Neuronal stem cell (in vitro differentiated cells): ENCODE results near the gene KLRK1.
"Not testable (repeated sequence)": the region's sequence is repeated elsewhere in the genome, so short reads cannot be mapped to it uniquely, and the experiment has no call there.

Experiments used
- DNase-seq: peaks from one replicate; pipeline ENCODE4 v3.0.0-alpha.2; 2013; ENCODE audit warnings: low spot score
- H2AFZ ChIP-seq: one replicate; pipeline ENCODE4 v1.6.1; 2013; ENCODE audit warnings: mild to moderate bottlenecking, low read length, inconsistent platforms
- H2AK5ac ChIP-seq: 2 replicates; pipeline ENCODE4 v1.6.1; 2013; ENCODE audit warnings: low read depth, mild to moderate bottlenecking, inconsistent platforms, low read length, moderate library complexity, mixed read lengths
- H2BK120ac ChIP-seq: 2 replicates; pipeline ENCODE4 v1.6.1; 2013; ENCODE audit warnings: low read depth, mild to moderate bottlenecking, inconsistent platforms, low read length, moderate library complexity, mixed read lengths
- H2BK12ac ChIP-seq: one replicate; pipeline ENCODE4 v1.6.1; 2013; ENCODE audit warnings: low read length, inconsistent platforms
- H2BK15ac ChIP-seq: 2 replicates; pipeline ENCODE4 v1.6.1; 2013; ENCODE audit warnings: mild to moderate bottlenecking, low read length, inconsistent platforms, mixed read lengths
- H2BK5ac ChIP-seq: one replicate; pipeline ENCODE4 v1.6.1; 2013; ENCODE audit warnings: inconsistent platforms, mild to moderate bottlenecking, low read length, moderate library complexity
- H3K14ac ChIP-seq: one replicate; pipeline ENCODE4 v1.6.1; 2013; ENCODE audit warnings: low read length, inconsistent platforms
- H3K18ac ChIP-seq: 2 replicates; pipeline ENCODE4 v1.6.1; 2013; ENCODE audit warnings: low read length, inconsistent platforms
- H3K23ac ChIP-seq: 2 replicates; pipeline ENCODE4 v1.6.1; 2013; ENCODE audit warnings: low read depth, mild to moderate bottlenecking, mixed read lengths, low read length, inconsistent platforms; ENCODE audit not compliant: poor library complexity
- H3K27ac ChIP-seq: replicated peaks from 3 replicates; pipeline ENCODE4 v1.5.1; 2013; ENCODE audit warnings: low read length, inconsistent platforms
- H3K27me3 ChIP-seq, 3 experiments: 2 replicates each; pipeline ENCODE4 v1.6.1; 2013; ENCODE audit warnings: low read length in 3 of 3, mild to moderate bottlenecking in 2 of 3, inconsistent platforms in 1 of 3, low read depth in 1 of 3, mixed read lengths in 1 of 3, moderate library complexity in 1 of 3; ENCODE audit not compliant: control insufficient read depth in 3 of 3, insufficient read depth in 3 of 3
- H3K36me3 ChIP-seq, 2 donors: replicated peaks in 1 of 2; 2 replicates each; pipeline ENCODE4 v1.6.1; 2013; ENCODE audit warnings: low read length in 2 of 2; ENCODE audit not compliant: control insufficient read depth in 2 of 2, insufficient read depth in 2 of 2
- H3K4ac ChIP-seq: 2 replicates; pipeline ENCODE4 v1.6.1; 2013; ENCODE audit warnings: inconsistent platforms, mild to moderate bottlenecking, low read length, moderate library complexity
- H3K4me1 ChIP-seq, 2 donors: 1 replicate in 1 of 2; 2 replicates in 1 of 2; pipeline ENCODE4 v1.6.1; 2013; ENCODE audit warnings: low read length in 2 of 2, low read depth in 1 of 2; ENCODE audit not compliant: control insufficient read depth in 2 of 2, insufficient read depth in 1 of 2
- H3K4me2 ChIP-seq: one replicate; pipeline ENCODE4 v1.6.1; 2013; ENCODE audit warnings: mild to moderate bottlenecking, low read length, inconsistent platforms; ENCODE audit not compliant: insufficient read depth, poor library complexity, severe bottlenecking
- H3K4me3 ChIP-seq, 2 donors: 2 replicates each; pipeline ENCODE4 v1.5.1; 2013; ENCODE audit warnings: low read length in 2 of 2, mild to moderate bottlenecking in 2 of 2, inconsistent platforms in 1 of 2, moderate library complexity in 1 of 2
- H3K79me1 ChIP-seq: one replicate; pipeline ENCODE4 v1.6.1; 2013; ENCODE audit warnings: low read depth, mild to moderate bottlenecking, inconsistent platforms, low read length, moderate library complexity
- H3K9ac ChIP-seq: one replicate; pipeline ENCODE4 v1.6.1; 2013; ENCODE audit warnings: mild to moderate bottlenecking, low read depth, low read length, inconsistent platforms; ENCODE audit not compliant: poor library complexity
- H3K9me3 ChIP-seq, 2 donors: replicated peaks in 1 of 2; 2 replicates each; pipeline versions ENCODE3 to v1.6.1; 2013; ENCODE audit warnings: low read length in 2 of 2, mild to moderate bottlenecking in 2 of 2, inconsistent platforms in 1 of 2, low read depth in 1 of 2, mixed read lengths in 1 of 2, moderate library complexity in 1 of 2; ENCODE audit not compliant: control insufficient read depth in 2 of 2, insufficient read depth in 1 of 2
- H4K8ac ChIP-seq: one replicate; pipeline ENCODE4 v1.6.1; 2013; ENCODE audit warnings: low read depth, mild to moderate bottlenecking, inconsistent platforms, low read length, moderate library complexity
- H4K91ac ChIP-seq: one replicate; pipeline ENCODE4 v1.6.1; 2013; ENCODE audit warnings: low read length, low read depth, mild to moderate bottlenecking, inconsistent platforms; ENCODE audit not compliant: poor library complexity
- WGBS, 2 donors: extraction: QIAGEN DNeasy Blood & Tissue Kit; methylation state at CpG; one replicate each; pipeline ENCODE4 v1.1.7; 2013; ENCODE audit warnings: missing lambda C conversion rate in 2 of 2, mixed read lengths in 1 of 2; ENCODE audit not compliant: insufficient read length in 2 of 2, insufficient replicate concordance in 1 of 2; ENCODE audit errors: extremely low coverage in 2 of 2; 5-methylcytosine and 5-hydroxymethylcytosine counted together

The KLRK1 gene

GRCh38 chr12:10369557-10370415 is 20.1 kb downstream of the KLRK1 start:
- Histone ChIP-seq H3K27ac (no peak overlapping the region), H3K4me3 (no peak overlapping the region), H2AFZ (no peak overlapping the region), H3K9ac (no peak overlapping the region), H4K91ac (no peak overlapping the region), H2BK120ac (no peak overlapping the region), H2BK15ac (no peak overlapping the region), H3K4ac (no peak overlapping the region), H2AK5ac (no peak overlapping the region), H4K8ac (no peak overlapping the region), H3K18ac (peak overlapping the region; percentile 48), H2BK12ac (no peak overlapping the region), H3K27me3 (no peaks in the 10 kb centered on the region), H3K9me3 (no peaks in the 10 kb centered on the region), H3K4me1 (peaks cover 0 to 12% of the 10 kb centered on the region in 2 donors), H3K14ac (no peak overlapping the region), H3K23ac (no peak overlapping the region), H3K4me2 (no peak overlapping the region), H3K36me3 (no peaks in the 10 kb centered on the region), H2BK5ac (no peak overlapping the region), H3K79me1 (no peaks in the 10 kb centered on the region)
- WGBS, 2 donors: no CpG with 5 or more reads among the region's 8 CpGs
- DNase-seq: no peak

- H3K9ac ChIP-seq: no peak overlapping the region
- H2BK12ac ChIP-seq: no peak overlapping the region
- H4K91ac ChIP-seq: no peak overlapping the region
- no peak overlapping the region for H4K8ac ChIP-seq
- no peak overlapping the region for H3K18ac ChIP-seq
- peak overlapping the region; percentile 13 for H2AFZ ChIP-seq
- H3K79me1 ChIP-seq: no peaks in the 10 kb centered on the region
- no peak overlapping the region for H2AK5ac ChIP-seq
- no peak overlapping the region for H3K23ac ChIP-seq
- H3K4me3 ChIP-seq: no peak overlapping the region
- no peak overlapping the region for H3K4me2 ChIP-seq
- H3K27ac ChIP-seq: no peak overlapping the region
- H3K4me1 ChIP-seq: peaks cover 7 to 23% of the 10 kb centered on the region in 2 donors
- no peaks in the 10 kb centered on the region for H3K36me3 ChIP-seq
- no peak overlapping the region for H3K14ac ChIP-seq
- 100% methylated on average over 1 of the region's 10 CpGs; no CpG with 5 or more reads in 1 of the 2 donors for WGBS, 2 donors
- DNase-seq: no peak
- H2BK5ac ChIP-seq: no peak overlapping the region
- H2BK15ac ChIP-seq: no peak overlapping the region
- H3K9me3 ChIP-seq: no peaks in the 10 kb centered on the region
- no peaks in the 10 kb centered on the region for H3K27me3 ChIP-seq
- H2BK120ac ChIP-seq: no peak overlapping the region
- H3K4ac ChIP-seq: no peak overlapping the region
Observed at GRCh38 chr12:10368206-10369171, 21.4 kb downstream of the KLRK1 start.

- H4K8ac ChIP-seq, H3K18ac ChIP-seq: not testable (repeated sequence)
- WGBS, 2 donors: no CpG with 5 or more reads among the region's 4 CpGs
Observed at GRCh38 chr12:10367714-10368113, 22.1 kb downstream of the KLRK1 start.

GRCh38 chr12:10366875-10367274 is 23.0 kb downstream of the KLRK1 start:
- Histone ChIP-seq H3K27me3 (no peaks in the 10 kb centered on the region), H2BK15ac (no peak overlapping the region), H3K9me3 (peaks cover 0 to under 1% of the 10 kb centered on the region in 2 donors), H3K4me1 (peaks cover 7 to 26% of the 10 kb centered on the region in 2 donors), H3K36me3 (no peaks in the 10 kb centered on the region), H2AFZ (peak overlapping the region; percentile 94), H2BK12ac (no peak overlapping the region), H3K18ac (no peak overlapping the region), H3K23ac (no peak overlapping the region), H3K14ac (no peak overlapping the region), H3K4ac (no peak overlapping the region), H2BK120ac (no peak overlapping the region), H3K27ac (no peak overlapping the region), H4K8ac (no peak overlapping the region), H2AK5ac (no peak overlapping the region), H3K79me1 (no peaks in the 10 kb centered on the region), H3K4me2 (no peak overlapping the region), H3K9ac (no peak overlapping the region), H4K91ac (no peak overlapping the region), H2BK5ac (no peak overlapping the region), H3K4me3 (no peak overlapping the region)
- DNase-seq: no peak

More at GRCh38 chr12:10367714-10368113, 22.1 kb downstream of the KLRK1 start:
- H3K79me1 ChIP-seq, H2AFZ ChIP-seq, H3K4ac ChIP-seq, H3K4me2 ChIP-seq, H2BK12ac ChIP-seq, H2BK5ac ChIP-seq, H2AK5ac ChIP-seq, H3K27ac ChIP-seq, DNase-seq, H3K36me3 ChIP-seq, H2BK15ac ChIP-seq, H3K14ac ChIP-seq, H4K91ac ChIP-seq, H2BK120ac ChIP-seq, H3K27me3 ChIP-seq, H3K9ac ChIP-seq, H3K9me3 ChIP-seq, H3K4me3 ChIP-seq, H3K23ac ChIP-seq: not testable (repeated sequence)
- peaks cover 7 to 27% of the 10 kb centered on the region in 2 donors for H3K4me1 ChIP-seq
